Fibroblast of lung (primary cell): ENCODE results near the gene NCOA1.

Experiments
- CTCF ChIP-seq, 2 donors: IDR thresholded peaks in 1 of 2; conservative IDR thresholded peaks in 1 of 2; 1 replicate in 1 of 2; 2 replicates in 1 of 2; pipeline ENCODE4 v1.5.1; 2011 to 2012; ENCODE audit warnings: low read length in 2 of 2, control low read depth in 1 of 2, inconsistent platforms in 1 of 2, low read depth in 1 of 2, mild to moderate bottlenecking in 1 of 2
- EZH2 ChIP-seq: IDR thresholded peaks from 2 replicates; pipeline ENCODE4 v1.5.1; 2012; ENCODE audit warnings: low read length, control low read depth, mild to moderate bottlenecking; ENCODE audit errors: missing control alignments

- no peak for TF ChIP-seq CTCF (conservative IDR thresholded peaks at IDR 0.05 in 1 of 2, IDR thresholded peaks at IDR 0.05 in 1 of 2; ENCODE audit: low read depth in 1 of 2, low read length in 2 of 2)
- no peak for TF ChIP-seq EZH2
Observed at GRCh38 chr2:24511198-24511597, 20.1 kb downstream of the NCOA1 start.
